Activated CD4-positive, alpha-beta T cell treated with anti-CD3 and anti-CD28 coated beads for 24 hours (primary cell): Measurements from ENCODE around the gene TRAM2.

ENCODE experiments used
- DNase-seq, 2 donors: peaks; one replicate each; pipeline ENCODE4 v3.0.0-alpha.2; 2020; ENCODE audit warnings: low read depth in 2 of 2

The TRAM2 gene

GRCh38 chr6:52570291-52570700, 6.6 kb downstream of the TRAM2 start:
- DNase-seq, result no peak

GRCh38 chr6:52568320-52568719, 8.5 kb downstream of the TRAM2 start:
- no peak for DNase-seq

- no peak for DNase-seq
Measured at GRCh38 chr6:52566853-52567279, 10.0 kb downstream of the TRAM2 start.

- DNase-seq, result no peak
Measured at GRCh38 chr6:52566201-52566600, 10.7 kb downstream of the TRAM2 start.

- no peak for DNase-seq
Measured at GRCh38 chr6:52564856-52565255, 12.0 kb downstream of the TRAM2 start.

GRCh38 chr6:52562911-52563310, 13.9 kb downstream of the TRAM2 start:
- DNase-seq, result no peak

GRCh38 chr6:52560462-52560861, 16.4 kb downstream of the TRAM2 start:
- no peak for DNase-seq

GRCh38 chr6:52558266-52559000, 18.4 kb downstream of the TRAM2 start:
- DNase-seq, result no peak

- no peak for DNase-seq
Measured at GRCh38 chr6:52557389-52558265, 19.2 kb downstream of the TRAM2 start.

GRCh38 chr6:52555518-52556233, 21.2 kb downstream of the TRAM2 start:
- DNase-seq, result no peak

- DNase-seq, result no peak
Measured at GRCh38 chr6:52554684-52555280, 22.1 kb downstream of the TRAM2 start.

- DNase-seq, result no peak
Measured at GRCh38 chr6:52553719-52554118, 23.1 kb downstream of the TRAM2 start.

GRCh38 chr6:52553158-52553557, 23.7 kb downstream of the TRAM2 start:
- DNase-seq, result no peak

- DNase-seq, result no peak
Measured at GRCh38 chr6:52552278-52552643, 24.6 kb downstream of the TRAM2 start.

- no peak for DNase-seq
Measured at GRCh38 chr6:52551483-52552277, 25.2 kb downstream of the TRAM2 start.

- no peak for DNase-seq
Measured at GRCh38 chr6:52550870-52551269, 26.0 kb downstream of the TRAM2 start.

- DNase-seq, result no peak
Measured at GRCh38 chr6:52550014-52550575, 26.8 kb downstream of the TRAM2 start.

- no peak for DNase-seq
Measured at GRCh38 chr6:52549428-52549827, 27.4 kb downstream of the TRAM2 start.

- DNase-seq, result no peak
Measured at GRCh38 chr6:52548999-52549398, 27.9 kb downstream of the TRAM2 start.

GRCh38 chr6:52548353-52548713, 28.5 kb downstream of the TRAM2 start:
- no peak for DNase-seq
